GM21723 (cell line): ENCODE data around the gene ASXL1.
"Not testable (repeated sequence)": the region's sequence is repeated elsewhere in the genome, so short reads cannot be mapped to it uniquely, and the experiment has no call there.

Experiments used
- ATAC-seq: cut with Tn5 transposase; IDR thresholded peaks from one replicate; pipeline ENCODE4 v1.9.1; 2021; ENCODE audit warnings: mild to moderate bottlenecking, moderate library complexity; ENCODE audit not compliant: unreplicated experiment

The ASXL1 gene

GRCh38 chr20:32359633-32360332 is 1.7 kb downstream of the ASXL1 start:
- ATAC-seq, result no peak

- ATAC-seq, result no peak
Measured at GRCh38 chr20:32360333-32360634, 2.2 kb downstream of the ASXL1 start.

GRCh38 chr20:32362901-32363364 is 4.8 kb downstream of the ASXL1 start:
- ATAC-seq, result no peak

- ATAC-seq, result no peak
Measured at GRCh38 chr20:32363492-32363891, 5.4 kb downstream of the ASXL1 start.

GRCh38 chr20:32364554-32365208 is 6.5 kb downstream of the ASXL1 start:
- no peak for ATAC-seq

GRCh38 chr20:32365564-32365963 is 7.4 kb downstream of the ASXL1 start:
- no peak for ATAC-seq

- peak; percentile 45 for ATAC-seq
Measured at GRCh38 chr20:32366380-32366779, 8.2 kb downstream of the ASXL1 start.

GRCh38 chr20:32368323-32368722 is 10.2 kb downstream of the ASXL1 start:
- ATAC-seq, result no peak

GRCh38 chr20:32368925-32369324 is 10.8 kb downstream of the ASXL1 start:
- no peak for ATAC-seq

- ATAC-seq, result no peak
Measured at GRCh38 chr20:32370897-32371296, 12.8 kb downstream of the ASXL1 start.

GRCh38 chr20:32378461-32378860 is 20.3 kb downstream of the ASXL1 start:
- no peak for ATAC-seq

GRCh38 chr20:32380037-32380436 is 21.9 kb downstream of the ASXL1 start:
- not testable (repeated sequence) for ATAC-seq

- no peak for ATAC-seq
Measured at GRCh38 chr20:32380745-32381144, 22.6 kb downstream of the ASXL1 start.

GRCh38 chr20:32382102-32382950 is 24.2 kb downstream of the ASXL1 start:
- ATAC-seq, result no peak

- not testable (repeated sequence) for ATAC-seq
Measured at GRCh38 chr20:32383441-32383840, 25.3 kb downstream of the ASXL1 start.

GRCh38 chr20:32385541-32385940 is 27.4 kb downstream of the ASXL1 start:
- ATAC-seq, result no peak

- ATAC-seq, result no peak
Measured at GRCh38 chr20:32386091-32386490, 28.0 kb downstream of the ASXL1 start.

- ATAC-seq, result no peak
Measured at GRCh38 chr20:32387252-32387651, 29.1 kb downstream of the ASXL1 start.

GRCh38 chr20:32391003-32391402 is 32.9 kb downstream of the ASXL1 start:
- no peak for ATAC-seq

GRCh38 chr20:32395066-32395465 is 36.9 kb downstream of the ASXL1 start:
- ATAC-seq, result no peak

- ATAC-seq, result no peak
Measured at GRCh38 chr20:32396646-32397160, 38.6 kb downstream of the ASXL1 start.
